Thyroid gland (tissue), 4 donors: ENCODE results near the gene KRTAP12-3.

Experiments
- CTCF ChIP-seq, 6 experiments: fragments of 200-600 bp in 3 of 6; fragments of 450-650 bp in 3 of 6; sonication (generic) in 3 of 6; IDR thresholded peaks; one replicate each; pipeline ENCODE4 v1.5.1; 2016 to 2019; ENCODE audit warnings: antibody characterized with exemption in 6 of 6, mild to moderate bottlenecking in 2 of 6, inconsistent platforms in 1 of 6, moderate library complexity in 1 of 6
- POLR2A ChIP-seq, 2 donors: fragments of 450-650 bp; IDR thresholded peaks; one replicate each; pipeline ENCODE4 v1.6.1; 2017; ENCODE audit warnings: antibody characterized with exemption in 2 of 2, mild to moderate bottlenecking in 2 of 2, moderate library complexity in 1 of 2

DNA sequence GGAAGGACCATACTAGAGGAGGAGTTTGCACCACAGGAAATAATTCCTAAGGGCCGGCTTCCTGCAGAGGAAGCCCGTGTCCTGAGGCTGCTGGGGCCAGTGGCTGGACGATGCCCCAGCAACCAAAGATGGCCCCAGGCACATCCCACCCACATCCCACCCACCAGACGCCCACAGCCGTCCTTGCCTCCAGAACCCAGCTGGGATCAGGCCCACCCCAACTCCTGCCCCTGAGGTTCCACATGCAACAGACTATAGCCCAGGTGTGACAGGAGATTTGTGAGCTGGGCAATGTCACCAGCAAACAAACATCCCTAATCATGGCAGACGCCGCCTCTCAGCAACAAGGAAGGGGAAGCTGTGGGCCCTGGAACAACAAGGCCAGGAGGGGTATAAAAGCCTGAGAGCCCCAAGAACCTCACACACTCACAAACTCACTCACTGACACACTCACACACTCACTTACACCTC is 31.0 kb upstream of the KRTAP12-3 start, which contains the start of gene KRTAP10-9:
- TF ChIP-seq POLR2A (IDR thresholded peaks at IDR 0.05): no peak
- TF ChIP-seq CTCF (IDR thresholded peaks at IDR 0.05): no peak
